ENCODE results near the gene GLB1L2. TPM values are rescaled to one million over a fixed set of nuclear protein-coding genes. Genes with fewer than 3 reads are reported as not detected.

The GLB1L2 gene
- total RNA-seq, 3 donors from 2014 or later, result 21.5 to 27.9 (median 26.9) TPM

- Histone ChIP-seq H3K9me3 (no peaks in the 10 kb centered on the region), H3K4me1 (ENCODE audit: low read depth) (no peaks in the 10 kb centered on the region), H3K4me3 (no peak overlapping the region), H3K36me3 (ENCODE audit: low read depth) (no peaks in the 10 kb centered on the region)
- DNase-seq (no peak), ATAC-seq (no peak)
- TF ChIP-seq CTCF (IDR thresholded peaks at IDR 0.05), result no peak
- intact Hi-C loops (cut with DNase I, micrococcal nuclease), result no loop called here
Measured at GRCh38 chr11:134389464-134390180, 57.8 kb downstream of the GLB1L2 start.

- ATAC-seq, result no peak
- no peaks in the 10 kb centered on the region for H3K4me1 ChIP-seq (ENCODE audit: low read depth)
- no peaks in the 10 kb centered on the region for H3K36me3 ChIP-seq (ENCODE audit: low read depth)
- TF ChIP-seq CTCF (IDR thresholded peaks at IDR 0.05), result no peak
- no peak overlapping the region for H3K4me3 ChIP-seq
- intact Hi-C loops (cut with DNase I, micrococcal nuclease), result no loop called here
- peak in 1 of 3 donors; percentile 25 for DNase-seq
- H3K9me3 ChIP-seq, result no peaks in the 10 kb centered on the region
Measured at GRCh38 chr11:134390706-134391569, 59.1 kb downstream of the GLB1L2 start.

GRCh38 chr11:134391656-134392055 lies 59.9 kb downstream of the GLB1L2 start:
- intact Hi-C loops (cut with DNase I, micrococcal nuclease), result no loop called here
- TF ChIP-seq CTCF (IDR thresholded peaks at IDR 0.05), result no peak
- DNase-seq (peak in 1 of 3 donors; percentile 17), ATAC-seq (no peak)
- Histone ChIP-seq H3K9me3 (no peaks in the 10 kb centered on the region), H3K36me3 (ENCODE audit: low read depth) (no peaks in the 10 kb centered on the region), H3K4me3 (no peak overlapping the region), H3K4me1 (ENCODE audit: low read depth) (no peaks in the 10 kb centered on the region)

- DNase-seq, result no peak
- intact Hi-C loops (cut with DNase I, micrococcal nuclease), result no loop called here
- no peak for TF ChIP-seq CTCF (IDR thresholded peaks at IDR 0.05)
- ATAC-seq, result no peak
- no peaks in the 10 kb centered on the region for H3K4me1 ChIP-seq (ENCODE audit: low read depth)
- H3K36me3 ChIP-seq (ENCODE audit: low read depth), result no peaks in the 10 kb centered on the region
- no peaks in the 10 kb centered on the region for H3K9me3 ChIP-seq
- H3K4me3 ChIP-seq, result no peak overlapping the region
Measured at GRCh38 chr11:134392953-134393615, 61.3 kb downstream of the GLB1L2 start.

- peak; percentile 80 for ATAC-seq
Measured at GRCh38 chr11:134393638-134394037, 61.9 kb downstream of the GLB1L2 start.

More at GRCh38 chr11:134393638-134394037, 61.9 kb downstream of the GLB1L2 start:
- no peak for TF ChIP-seq CTCF (IDR thresholded peaks at IDR 0.05)
- intact Hi-C loops (cut with DNase I, micrococcal nuclease), result no loop called here
- no peaks in the 10 kb centered on the region for H3K36me3 ChIP-seq (ENCODE audit: low read depth)
- H3K4me3 ChIP-seq, result no peak overlapping the region
- peak; percentile 27 to 56 (median 53) for DNase-seq
- no peaks in the 10 kb centered on the region for H3K4me1 ChIP-seq (ENCODE audit: low read depth)
- no peaks in the 10 kb centered on the region for H3K9me3 ChIP-seq
